HG03378 (cell line): Measurements from ENCODE around the gene AK8.

ENCODE experiments used
- ATAC-seq: cut with Tn5 transposase; IDR thresholded peaks from one replicate; pipeline ENCODE4 v1.9.1; 2021; ENCODE audit warnings: mild to moderate bottlenecking, moderate library complexity; ENCODE audit not compliant: unreplicated experiment

The AK8 gene

DNA sequence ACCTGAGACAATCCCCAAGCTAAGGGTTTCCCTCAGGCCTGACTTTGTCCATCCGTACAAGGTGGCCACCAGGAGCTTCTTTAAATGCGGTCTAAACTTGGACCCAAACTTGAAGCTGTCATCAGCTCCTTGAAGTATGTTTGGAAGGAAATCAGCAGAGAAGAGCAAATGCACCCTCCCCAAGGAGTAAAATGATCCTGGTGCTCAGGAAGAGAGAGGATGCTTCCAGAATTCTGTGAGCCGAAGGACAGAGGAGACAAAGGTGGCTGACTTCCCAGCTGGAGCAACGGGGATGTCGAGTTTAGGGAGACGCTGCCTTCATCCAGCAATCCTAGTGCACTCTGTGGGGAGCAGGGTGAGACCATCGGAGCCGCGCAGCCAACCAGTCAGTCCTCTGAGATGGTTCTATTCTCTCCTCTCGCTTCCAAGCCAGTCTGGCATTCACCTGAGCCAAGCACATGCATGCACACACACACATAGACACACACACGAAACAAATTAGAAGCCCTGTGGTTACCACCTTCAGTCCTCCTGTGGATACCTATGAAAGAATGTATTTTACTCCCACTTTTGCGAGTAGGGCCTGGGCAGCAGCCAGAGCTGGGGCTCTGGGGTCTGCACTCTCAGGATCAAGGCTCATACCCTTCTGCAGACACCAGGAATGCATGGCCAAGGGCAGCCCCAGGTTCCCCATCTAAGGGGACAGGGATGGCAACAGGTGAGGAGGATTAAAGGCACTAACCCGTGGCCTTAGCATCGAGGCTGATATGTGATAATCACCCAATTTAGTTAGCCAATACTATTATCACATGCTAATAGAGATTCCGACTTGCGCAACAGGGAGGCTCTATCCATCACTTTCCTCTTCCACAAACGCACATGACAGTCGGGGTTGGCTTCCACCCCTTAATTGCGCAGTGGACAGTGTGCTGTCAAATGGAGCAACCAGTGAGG lies 132.1 kb downstream of the AK8 start:
- no peak for ATAC-seq

DNA sequence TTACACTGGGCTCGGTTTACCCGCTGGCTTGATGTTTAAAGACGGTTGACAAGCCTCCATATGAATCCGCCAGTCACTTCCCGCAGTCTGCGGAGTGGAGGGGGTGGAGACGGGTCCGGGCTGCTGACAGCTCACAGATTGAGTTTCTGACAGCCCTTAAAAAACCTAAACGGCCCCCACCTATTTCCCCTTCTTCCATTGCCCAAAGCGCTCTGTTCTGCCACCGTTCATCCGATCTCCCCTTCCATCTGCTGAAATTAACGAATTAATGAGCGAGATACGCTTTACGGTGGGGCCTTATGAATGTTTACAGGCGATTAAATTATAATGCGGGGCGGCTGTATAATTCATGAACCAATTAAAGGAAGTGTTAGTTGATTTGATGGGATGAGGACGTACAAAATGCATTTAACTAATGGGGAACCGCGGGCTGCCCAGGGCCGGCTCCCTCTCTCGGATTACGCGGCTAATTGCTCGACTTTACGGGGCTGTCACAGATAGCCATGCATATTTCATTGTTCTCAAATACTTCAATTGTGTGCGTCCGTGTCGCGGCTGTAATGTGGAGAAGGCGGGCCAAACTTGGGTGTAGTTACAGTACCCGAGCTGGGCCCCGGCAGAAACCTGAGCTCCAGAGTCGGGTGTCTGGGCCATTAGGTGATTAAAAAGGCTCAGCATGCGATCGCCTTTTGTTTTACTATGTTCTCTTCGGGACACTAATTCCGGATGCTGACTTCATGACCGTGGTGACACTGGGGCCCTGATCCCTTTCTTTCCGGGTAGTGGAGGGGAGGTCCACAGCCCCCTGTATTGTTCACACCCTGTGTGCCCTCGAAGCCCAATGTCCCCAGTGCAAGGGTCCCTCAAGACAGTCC lies 133.0 kb downstream of the AK8 start:
- no peak for ATAC-seq

DNA sequence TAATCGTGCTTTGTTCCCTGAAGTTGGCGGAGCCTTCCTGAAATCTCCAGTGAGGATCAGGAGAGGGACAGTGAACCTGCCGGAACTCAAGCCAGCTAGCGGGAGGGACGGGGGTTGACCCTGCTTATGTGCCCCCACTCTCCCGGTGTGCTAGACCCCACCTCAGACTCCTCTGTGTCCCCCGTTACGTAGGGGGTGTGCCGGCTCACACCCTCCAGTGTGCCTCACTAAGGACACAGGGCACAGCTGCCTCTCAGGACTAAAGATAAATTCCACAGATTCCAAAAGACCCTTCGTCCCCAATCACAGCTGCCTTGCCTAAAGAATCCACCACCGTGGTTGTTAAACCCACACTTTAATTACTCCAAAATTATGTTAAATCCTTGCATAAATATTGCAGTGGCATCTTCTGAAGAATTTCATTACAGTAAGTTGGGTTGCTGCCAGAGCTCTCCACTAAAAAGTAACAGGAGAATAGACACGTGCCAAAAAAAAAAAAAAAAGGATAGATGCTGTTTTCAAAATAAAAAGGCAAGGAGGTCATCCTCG lies 134.1 kb downstream of the AK8 start:
- no peak for ATAC-seq

DNA sequence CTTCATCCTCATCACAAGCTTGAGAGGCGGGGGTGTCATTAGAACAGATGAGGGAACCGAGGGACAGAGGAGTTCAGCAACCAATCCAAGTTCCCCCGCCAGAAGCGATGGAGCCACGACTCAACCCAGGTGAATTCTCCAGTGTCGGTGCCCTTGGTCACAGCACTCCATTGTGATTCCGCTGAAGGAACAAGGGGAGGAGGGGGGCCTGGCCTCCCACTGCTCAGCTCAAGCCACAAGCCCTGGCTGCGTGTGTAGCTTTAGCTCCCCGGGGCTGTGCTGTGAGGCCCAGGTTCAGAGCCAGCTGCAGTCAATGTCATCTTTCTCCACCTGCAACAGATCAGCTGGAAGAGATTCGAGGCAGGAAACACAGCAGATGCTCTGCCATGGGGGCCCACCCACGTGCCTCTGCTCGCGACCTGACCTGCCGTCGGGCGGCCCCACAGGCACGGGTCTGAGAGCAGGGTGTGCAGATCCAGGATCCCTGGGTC lies 135.2 kb downstream of the AK8 start:
- ATAC-seq = no peak

DNA sequence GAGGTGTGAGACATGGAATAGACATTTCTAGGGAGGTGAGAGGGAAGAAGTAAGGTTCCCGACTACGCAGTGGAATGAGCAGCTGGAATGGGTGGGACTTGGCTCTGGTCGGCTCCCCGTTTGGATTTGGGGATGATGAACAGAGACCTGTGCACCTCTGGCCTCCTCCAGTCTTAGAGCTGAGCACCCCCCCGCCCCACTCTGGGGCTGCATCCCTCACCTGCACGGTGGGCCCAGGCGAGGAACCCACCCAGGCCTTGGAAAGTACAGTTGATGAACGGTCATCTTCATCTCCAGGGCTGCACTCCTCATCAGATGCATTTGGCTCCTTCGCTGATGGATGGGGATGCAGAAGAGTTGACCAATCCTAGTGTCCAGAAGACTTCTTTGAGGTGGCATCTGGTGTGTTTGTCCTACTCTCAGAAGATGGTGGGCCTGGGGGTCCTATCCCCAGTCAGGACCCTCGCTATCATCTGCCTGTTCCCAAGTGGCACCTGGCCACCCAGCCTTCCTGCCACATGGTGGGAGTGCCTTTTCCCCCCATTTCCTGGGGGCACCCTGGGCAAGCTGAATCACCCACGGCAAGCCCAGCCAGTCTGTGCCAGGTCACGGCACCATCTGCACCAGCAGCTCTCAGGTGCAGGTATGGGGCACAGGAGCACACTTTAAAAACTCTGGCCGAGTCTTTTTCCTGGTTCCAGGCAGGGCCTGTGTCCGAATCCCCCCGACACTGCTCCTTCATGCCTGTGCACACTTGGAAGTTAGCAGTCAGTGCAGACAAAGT lies 137.4 kb downstream of the AK8 start:
- no peak for ATAC-seq

DNA sequence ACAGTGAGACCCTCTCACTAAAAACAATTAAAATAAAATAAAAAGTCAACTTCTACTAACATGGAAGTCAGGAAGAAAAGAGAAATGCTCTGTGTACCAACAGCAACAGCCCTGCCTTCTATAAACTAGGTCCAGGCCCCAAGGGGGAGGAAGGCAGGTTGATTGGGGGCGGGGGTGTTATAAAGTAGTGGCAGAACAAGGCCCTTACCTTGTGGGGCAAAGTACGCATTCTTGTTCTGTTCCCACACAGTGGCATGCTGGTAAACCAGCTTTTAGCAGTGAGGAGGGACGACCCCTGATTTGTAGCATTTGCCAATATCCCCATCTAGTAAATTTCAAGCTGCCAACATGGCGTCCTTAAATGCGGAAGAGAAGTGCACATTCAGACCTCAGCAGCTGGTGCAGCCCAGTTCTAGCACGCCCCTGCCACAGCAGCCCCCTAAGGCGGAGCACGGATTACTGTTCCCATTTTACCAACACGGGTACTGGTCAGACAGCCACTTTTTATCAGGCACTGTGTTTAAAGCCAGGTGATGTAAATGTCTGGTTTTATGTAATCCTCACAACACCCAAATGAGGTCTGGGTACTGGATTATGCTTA lies 138.3 kb downstream of the AK8 start:
- no peak for ATAC-seq

DNA sequence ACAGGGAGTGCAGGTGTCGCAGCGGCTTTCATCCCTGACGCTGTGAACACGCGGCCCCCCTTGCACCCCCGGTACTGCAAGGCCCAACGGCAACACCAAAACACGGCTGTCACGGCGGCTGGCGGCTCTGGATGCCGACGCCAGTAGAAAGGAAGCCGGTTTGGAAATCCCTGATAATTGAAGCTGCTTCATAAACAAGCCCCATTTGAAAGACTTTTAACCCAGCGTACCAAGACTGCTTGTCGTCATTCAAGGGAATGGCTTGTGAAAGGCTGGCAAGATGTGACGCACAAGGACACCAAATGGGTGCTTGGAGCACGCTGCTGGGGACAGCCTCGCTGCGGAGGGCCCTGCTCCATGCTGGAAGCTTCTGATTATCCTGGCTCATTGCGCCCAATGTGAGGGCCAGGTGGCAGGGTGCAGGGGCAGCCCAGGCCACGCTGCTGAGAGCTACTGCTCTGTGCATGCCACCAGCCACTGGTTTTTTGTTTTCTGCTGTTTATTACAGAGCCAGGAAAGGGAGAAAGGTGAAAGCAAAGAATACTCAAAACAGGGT lies 144.7 kb downstream of the AK8 start:
- ATAC-seq = no peak

DNA sequence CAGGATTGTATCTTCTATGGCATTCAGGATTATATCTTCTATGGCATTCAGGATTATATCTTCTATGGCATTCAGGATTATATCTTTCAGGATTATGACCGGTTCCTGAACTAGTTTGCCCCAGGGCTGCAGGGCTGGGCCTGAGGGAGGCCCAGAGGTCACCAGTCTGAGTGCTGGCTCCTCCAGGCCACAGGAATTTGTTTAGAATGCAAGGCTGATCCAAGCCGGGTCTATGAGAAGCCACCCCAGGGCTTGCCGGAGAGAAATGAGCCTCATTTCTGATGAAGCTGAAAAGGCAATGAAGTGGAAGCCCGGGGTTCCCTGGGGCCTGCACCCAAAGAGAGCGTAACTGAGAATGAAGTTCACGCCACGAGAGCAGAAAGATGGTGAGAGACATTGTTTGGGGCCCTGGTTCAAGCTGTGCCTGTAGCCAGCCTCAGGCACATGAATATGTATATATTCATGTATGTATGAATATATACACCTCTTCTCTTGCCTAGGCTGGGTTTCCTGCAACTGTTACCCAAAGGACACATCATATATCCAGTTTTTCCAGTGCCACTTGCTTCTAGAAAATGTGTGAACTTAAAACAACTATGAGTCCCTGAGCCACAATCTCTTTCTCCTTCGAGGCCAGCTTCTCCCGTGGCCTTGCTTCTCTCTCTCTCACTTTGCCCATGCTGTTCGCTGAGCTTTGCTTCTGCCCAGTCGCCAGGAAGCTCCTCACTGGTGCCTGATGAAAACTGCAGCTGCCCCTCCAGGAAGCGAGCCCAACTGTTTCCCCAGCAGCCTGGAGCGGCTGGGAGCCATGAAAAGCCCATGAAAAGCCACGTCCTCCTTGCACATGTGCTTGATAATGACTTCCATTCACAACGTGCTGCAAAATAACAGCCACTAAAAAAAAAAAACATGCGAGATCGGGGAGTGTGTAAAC lies 145.5 kb downstream of the AK8 start:
- no peak for ATAC-seq

DNA sequence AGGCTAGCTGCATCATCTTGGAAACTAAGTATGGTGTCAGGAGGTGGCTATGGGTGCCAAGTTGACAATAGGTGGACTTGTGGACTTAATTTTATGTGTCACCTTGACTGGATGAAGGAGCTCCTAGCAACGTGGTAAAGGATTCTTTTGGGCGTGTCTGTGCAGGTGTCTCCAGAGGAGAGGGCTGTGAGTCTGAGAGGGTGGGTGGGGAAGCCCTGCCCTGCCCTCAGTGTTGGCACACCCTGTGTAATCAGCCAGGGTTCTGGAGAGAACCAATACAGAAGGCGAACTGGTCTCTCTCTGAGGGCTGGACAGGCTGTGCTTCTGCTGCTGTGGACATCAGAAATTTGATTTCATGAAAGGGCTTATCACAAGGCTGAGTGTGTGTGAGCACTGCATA lies 146.9 kb downstream of the AK8 start:
- ATAC-seq = no peak

DNA sequence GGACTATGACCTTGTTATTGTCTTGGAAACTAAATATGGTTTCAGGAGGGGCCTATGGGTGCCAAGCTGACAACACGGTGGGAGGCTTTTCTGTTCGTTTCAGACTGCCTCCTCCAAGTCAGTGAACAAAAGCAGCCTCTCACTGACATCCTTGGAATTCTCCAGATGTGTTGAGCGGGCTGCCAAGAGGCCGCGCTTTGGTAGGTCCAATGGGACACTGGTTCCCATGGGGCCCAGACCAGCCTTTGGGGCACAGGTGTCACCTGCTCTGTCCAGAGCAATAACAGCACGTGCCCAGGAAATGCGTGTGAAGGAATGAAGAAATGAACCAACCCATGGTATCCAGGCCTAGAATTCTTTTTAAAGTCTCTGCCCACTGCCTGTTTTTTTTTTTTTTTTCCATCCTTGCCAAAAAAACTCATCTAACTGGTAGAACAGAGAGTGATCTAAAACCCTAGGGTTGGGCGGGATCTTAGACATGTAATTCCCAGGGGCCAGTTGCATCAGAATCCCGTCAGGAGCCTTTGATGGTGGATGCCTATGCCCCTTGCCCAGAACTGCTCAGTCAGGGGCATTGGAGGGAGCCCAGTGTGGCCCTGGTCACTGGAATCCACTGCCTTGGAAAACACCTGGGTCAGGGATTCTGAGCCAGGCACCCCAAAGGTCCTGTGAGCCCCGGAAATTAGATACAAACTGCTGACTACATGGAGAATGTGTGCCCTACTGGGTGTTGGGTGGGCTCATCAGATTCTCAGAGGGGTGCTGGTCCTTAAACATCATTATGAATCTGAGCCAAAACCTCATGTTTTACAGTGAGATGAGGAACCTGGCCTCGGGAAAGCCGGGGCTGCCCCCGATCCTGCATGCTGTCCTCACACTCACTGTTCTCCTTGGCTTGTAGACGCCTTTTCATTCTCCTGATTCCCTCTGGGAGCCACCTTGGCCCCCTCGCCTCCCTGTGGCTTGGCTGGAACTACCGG lies 147.7 kb downstream of the AK8 start:
- no peak for ATAC-seq

DNA sequence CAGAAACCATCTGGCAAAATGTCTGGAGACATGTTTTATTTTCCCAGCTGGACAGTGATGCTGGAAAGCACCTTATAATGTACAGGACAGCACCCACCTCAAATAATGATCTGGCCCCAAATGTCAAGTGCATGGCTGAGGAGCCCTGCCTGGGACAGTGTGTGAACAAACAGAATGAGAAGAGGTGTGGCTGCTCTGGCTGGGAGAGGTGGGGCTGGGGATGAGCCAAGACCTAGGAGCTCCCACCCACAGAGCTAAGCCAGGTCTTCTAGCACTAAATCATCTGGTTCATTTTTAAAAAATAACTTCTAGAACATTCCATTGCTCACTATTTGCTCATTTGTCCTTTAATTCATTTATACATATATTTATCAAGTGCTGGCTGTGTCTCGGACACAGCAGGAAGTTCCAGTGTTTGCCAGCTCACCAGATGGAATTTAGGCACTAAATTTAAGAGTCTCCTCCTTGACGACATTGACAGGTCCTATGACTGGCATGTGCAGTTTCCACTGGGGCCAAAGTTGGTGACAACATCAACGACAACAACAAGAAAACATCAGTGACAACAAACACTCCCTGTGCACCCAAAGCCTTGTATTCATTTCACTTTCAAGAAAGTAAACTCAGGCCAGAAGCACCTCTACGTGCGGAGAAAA lies 148.7 kb downstream of the AK8 start:
- no peak for ATAC-seq

DNA sequence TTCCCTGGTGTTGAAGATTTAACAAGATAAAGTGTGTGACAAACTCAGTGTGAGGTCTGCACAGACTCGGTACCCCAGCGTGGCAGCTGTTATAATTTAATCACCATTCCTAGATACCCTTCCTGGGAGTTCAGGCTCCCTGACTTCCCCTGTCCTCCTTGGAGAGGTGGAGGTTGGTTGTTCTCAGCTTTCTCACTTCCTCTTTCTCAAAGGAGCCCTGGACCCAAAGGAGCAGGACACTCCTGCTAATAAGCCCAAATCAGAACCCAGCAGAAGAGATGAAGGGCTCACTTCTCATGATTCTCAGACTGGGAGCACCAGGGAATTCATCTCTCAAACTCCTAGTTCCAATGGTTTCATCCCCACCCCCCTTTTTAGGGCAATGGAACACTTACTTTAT lies 149.6 kb downstream of the AK8 start:
- no peak for ATAC-seq

DNA sequence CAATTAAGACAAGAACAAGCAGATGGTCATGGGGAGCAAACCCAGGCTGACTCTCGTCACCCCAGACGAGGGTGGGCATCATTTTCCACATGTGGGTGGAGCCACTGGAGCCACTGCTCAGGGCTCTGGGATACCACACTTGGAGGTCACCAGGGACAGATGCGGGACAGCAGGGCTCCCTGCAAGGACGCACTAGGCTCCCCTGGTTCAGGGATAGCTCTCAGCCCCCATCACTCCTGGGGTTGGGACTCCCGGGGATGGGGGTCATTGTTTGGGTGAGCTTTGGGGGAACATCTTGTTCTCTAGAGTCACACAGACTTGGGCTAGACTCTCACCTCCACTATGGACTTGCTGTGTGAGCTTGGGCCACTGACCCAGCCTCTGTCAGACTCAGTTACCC lies 150.0 kb downstream of the AK8 start:
- no peak for ATAC-seq

DNA sequence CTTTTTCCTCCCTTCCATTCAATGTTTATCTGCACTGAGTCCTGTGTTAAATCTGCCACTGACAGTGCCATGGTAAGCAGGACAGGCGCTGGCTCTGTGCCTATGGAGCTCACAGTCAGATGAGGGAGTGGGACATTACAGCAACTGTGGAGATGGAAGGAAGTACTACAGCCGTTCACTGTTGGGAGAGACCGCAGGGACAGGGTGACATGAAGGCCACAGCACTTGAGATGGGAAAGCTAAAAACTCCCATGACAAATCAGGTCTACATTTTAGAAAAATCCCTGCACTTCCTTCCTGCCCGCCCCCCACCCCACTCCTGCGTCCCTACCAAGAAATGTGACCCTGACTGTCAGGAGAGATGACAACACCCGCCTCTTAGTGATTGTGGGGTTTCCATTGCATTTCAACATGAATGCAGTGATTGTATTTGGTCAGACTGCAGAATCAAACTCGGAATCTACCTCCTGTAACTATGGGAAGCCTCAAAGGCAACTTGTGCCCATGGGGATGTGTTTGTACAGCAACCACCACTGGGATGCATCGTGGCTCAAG lies 151.4 kb downstream of the AK8 start:
- no peak for ATAC-seq

DNA sequence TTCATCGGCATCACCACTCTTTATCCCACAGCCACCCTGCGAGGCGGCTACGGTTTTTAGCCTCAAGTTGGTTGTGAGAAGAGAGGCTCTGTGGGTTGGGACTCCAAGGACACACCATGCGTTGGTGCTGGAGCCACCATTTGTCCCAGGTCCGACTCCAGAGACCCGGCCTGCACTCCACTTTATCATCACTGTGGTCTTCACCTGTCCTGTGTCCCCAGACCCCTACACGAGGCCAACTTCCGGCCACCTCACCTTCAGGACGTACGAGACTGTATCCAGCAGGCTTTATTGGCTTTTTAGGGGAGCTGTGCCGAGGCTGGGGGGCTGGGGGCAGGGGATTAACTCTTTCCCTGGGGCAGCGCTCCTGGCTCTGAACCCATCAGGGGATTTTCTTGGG lies 152.8 kb downstream of the AK8 start:
- no peak for ATAC-seq

DNA sequence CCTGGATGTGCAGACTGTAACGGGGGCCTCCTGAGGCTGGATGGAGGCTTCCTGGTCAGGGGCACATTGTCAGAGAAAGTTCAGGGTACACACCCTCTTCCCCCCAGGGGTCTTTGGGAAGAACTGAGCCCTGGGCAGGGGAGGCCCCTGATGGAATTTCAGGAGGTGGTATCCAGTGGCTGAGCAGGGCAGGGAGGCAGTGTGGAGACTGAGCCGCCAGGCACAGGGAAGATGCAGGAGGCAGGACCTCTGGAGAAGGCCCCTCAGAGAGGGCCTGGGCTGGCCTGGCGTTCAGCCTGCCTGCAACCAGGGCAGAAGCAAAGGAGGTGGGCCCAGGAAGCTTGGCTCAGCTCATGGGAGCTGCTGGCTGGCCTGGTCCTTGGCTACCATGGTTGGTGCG lies 154.3 kb downstream of the AK8 start:
- no peak for ATAC-seq

DNA sequence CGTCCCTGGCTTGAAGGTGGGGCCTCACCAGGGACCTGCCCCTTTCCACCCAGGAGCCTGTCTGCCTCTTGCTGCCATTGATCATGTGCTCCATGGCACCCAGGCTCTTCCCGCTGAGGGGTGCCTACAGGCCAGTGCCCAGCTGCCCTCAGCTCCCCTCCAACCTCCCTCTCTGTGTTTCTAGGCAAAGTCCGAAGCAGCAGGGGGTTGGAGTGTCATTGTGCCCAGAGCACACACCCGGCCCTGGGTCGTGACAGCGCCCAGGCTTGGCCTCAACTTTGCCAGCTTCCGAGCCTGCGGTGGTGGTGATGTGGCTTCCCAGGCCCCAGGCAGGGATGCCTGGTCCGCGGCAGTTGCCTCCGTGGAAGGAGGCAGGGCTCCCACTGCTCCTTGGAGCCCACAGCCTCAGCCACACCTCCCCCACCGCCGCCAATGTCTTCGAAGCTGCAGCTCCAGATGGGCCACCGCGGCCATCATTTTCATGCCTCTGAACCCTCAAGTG lies 155.5 kb downstream of the AK8 start:
- no peak for ATAC-seq
